GM18520 (cell line): Measurements from ENCODE around the gene COP1.

ENCODE experiments used
- ATAC-seq: cut with Tn5 transposase; IDR thresholded peaks from one replicate; pipeline ENCODE4 v1.9.1; 2021; ENCODE audit not compliant: unreplicated experiment

The COP1 gene

GRCh38 chr1:175978476-175978875 is 228.6 kb downstream of the COP1 start:
- ATAC-seq: no peak

GRCh38 chr1:175976865-175977642 is 230.0 kb downstream of the COP1 start:
- ATAC-seq: no peak

- ATAC-seq: no peak
Observed at GRCh38 chr1:175969231-175969630, 237.9 kb downstream of the COP1 start.

- ATAC-seq: no peak
Observed at GRCh38 chr1:175968486-175969172, 238.5 kb downstream of the COP1 start.

GRCh38 chr1:175963740-175964139 is 243.3 kb downstream of the COP1 start:
- ATAC-seq: no peak

GRCh38 chr1:175960169-175960568 is 246.9 kb downstream of the COP1 start:
- ATAC-seq: no peak

- ATAC-seq: no peak
Observed at GRCh38 chr1:175951627-175952026, 255.5 kb downstream of the COP1 start.

GRCh38 chr1:175947771-175948170 is 259.3 kb downstream of the COP1 start:
- ATAC-seq: no peak

GRCh38 chr1:175944591-175944990 is 262.5 kb downstream of the COP1 start:
- no peak for ATAC-seq

GRCh38 chr1:175941164-175941563 is 265.9 kb downstream of the COP1 start:
- ATAC-seq: no peak

- no peak for ATAC-seq
Observed at GRCh38 chr1:175936736-175937135, 270.4 kb downstream of the COP1 start.

- ATAC-seq: no peak
Observed at GRCh38 chr1:175935566-175936115, 271.4 kb downstream of the COP1 start.

- ATAC-seq: no peak
Observed at GRCh38 chr1:175935166-175935565, 271.9 kb downstream of the COP1 start.

- ATAC-seq: no peak
Observed at GRCh38 chr1:175933801-175934200, 273.3 kb downstream of the COP1 start.

GRCh38 chr1:175927944-175928343 is 279.1 kb downstream of the COP1 start:
- ATAC-seq: no peak

GRCh38 chr1:175922254-175922881 is 284.7 kb downstream of the COP1 start:
- ATAC-seq: no peak

GRCh38 chr1:175920381-175920780 is 286.7 kb downstream of the COP1 start:
- no peak for ATAC-seq

GRCh38 chr1:175919001-175919400 is 288.1 kb downstream of the COP1 start:
- ATAC-seq: no peak

GRCh38 chr1:175918364-175918801 is 288.7 kb downstream of the COP1 start:
- no peak for ATAC-seq

- ATAC-seq: no peak
Observed at GRCh38 chr1:175914115-175914514, 293.0 kb downstream of the COP1 start.

GRCh38 chr1:175911138-175911537 is 295.9 kb downstream of the COP1 start:
- ATAC-seq: no peak

GRCh38 chr1:175906370-175906769 is 300.7 kb downstream of the COP1 start:
- no peak for ATAC-seq
